GM12891 (cell line): ENCODE results near the gene LTBP3.

ENCODE experiments used
- PAX5 ChIP-seq: IDR thresholded peaks from 2 replicates; pipeline ENCODE4 v1.6.1; 2011; ENCODE audit warnings: low read length, moderate library complexity, mild to moderate bottlenecking; ENCODE audit not compliant: insufficient read depth, severe bottlenecking
- POLR2A ChIP-seq: IDR thresholded peaks from 2 replicates; pipeline ENCODE4 v1.6.1; 2011; ENCODE audit warnings: low read depth, low read length, control low read depth
- POLR2AphosphoS5 ChIP-seq: IDR thresholded peaks from 2 replicates; pipeline ENCODE4 v1.6.1; 2011; ENCODE audit warnings: low read depth, low read length, control low read depth
- POU2F2 ChIP-seq: IDR thresholded peaks from 2 replicates; pipeline ENCODE4 v1.6.1; 2011; ENCODE audit warnings: low read depth, mild to moderate bottlenecking, control low read depth, low read length, moderate library complexity
- SPI1 ChIP-seq: IDR thresholded peaks from 2 replicates; pipeline ENCODE4 v1.6.1; 2011; ENCODE audit warnings: low read depth, low read length, control low read depth
- TAF1 ChIP-seq: IDR thresholded peaks from 2 replicates; pipeline ENCODE4 v1.6.1; 2011; ENCODE audit warnings: low read depth, low read length, control low read depth

DNA sequence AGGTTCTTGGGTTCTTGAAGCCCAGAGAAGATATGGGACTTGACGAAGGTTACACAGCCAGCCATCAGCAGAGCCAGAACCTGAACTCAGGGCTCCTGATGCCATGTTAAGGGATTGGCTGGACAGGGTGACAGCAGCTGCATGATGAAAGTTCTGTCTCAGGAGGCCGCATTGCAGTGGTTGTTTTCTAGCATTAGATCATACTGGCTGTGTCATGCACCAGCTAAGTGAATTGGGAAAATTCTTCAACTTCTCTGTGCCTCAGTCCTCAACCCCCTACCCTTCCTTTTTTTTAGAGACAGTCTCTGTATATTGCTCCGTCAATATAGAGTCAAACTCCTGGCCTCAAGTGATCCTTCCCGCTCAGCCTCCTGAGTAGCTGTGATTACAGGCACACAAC lies 5.4 kb upstream of the LTBP3 start:
- TF ChIP-seq SPI1 (no peak), POLR2A (no peak), TAF1 (no peak), POLR2AphosphoS5 (no peak), PAX5 (no peak), POU2F2 (no peak)
